ENCODE results near the gene POLR3K. TPM values are rescaled to one million over a fixed set of nuclear protein-coding genes. Genes with fewer than 3 reads are reported as not detected.
"Not testable (repeated sequence)": the region's sequence is repeated elsewhere in the genome, so short reads cannot be mapped to it uniquely, and the experiment has no call there.

Gene POLR3K
- polyA plus RNA-seq, 2 of the 4 experiments (the other 2 are of a cell fraction), result 47.6 to 50.9 TPM

- no peak for TF ChIP-seq HDAC2 (IDR thresholded peaks at IDR 0.05)
Measured at GRCh38 chr16:33877-34647, 19.3 kb downstream of the POLR3K start (continued).

- ATAC-seq; DNase-seq (ENCODE audit: low read depth in 1 of 2, low spot score in 1 of 2); H3K4me3 ChIP-seq; FAIRE-seq; H3K27ac ChIP-seq; POLR2A ChIA-PET; H3K4me2 ChIP-seq; H3K9me3 ChIP-seq; H3K4me1 ChIP-seq: not testable (repeated sequence)
- CTCF ChIA-PET, result interaction anchor here (1.0 to 1.8 kb wide), 2 partner anchors 32 to 329 kb away, joined by 3 read pairs; no protein-coding TSS in a partner anchor
- WGBS (ENCODE audit: missing lambda C conversion rate), result 100% methylated on average over 1 of the region's 8 CpGs
Measured at GRCh38 chr16:33154-33876, 20.1 kb downstream of the POLR3K start.

GRCh38 chr16:30627-31026 is 22.8 kb downstream of the POLR3K start:
- H3K4me1 ChIP-seq; H3K9me3 ChIP-seq; FAIRE-seq; ATAC-seq; POLR2A ChIA-PET; CTCF ChIA-PET; H3K4me2 ChIP-seq; H3K27ac ChIP-seq; DNase-seq (ENCODE audit: low read depth in 1 of 2, low spot score in 1 of 2); H3K4me3 ChIP-seq: not testable (repeated sequence)
- WGBS (ENCODE audit: missing lambda C conversion rate), result 75% methylated on average over 1 of the region's 7 CpGs

- H3K4me1 ChIP-seq; CTCF ChIA-PET; FAIRE-seq; DNase-seq (ENCODE audit: low read depth in 1 of 2, low spot score in 1 of 2); POLR2A ChIA-PET; H3K4me2 ChIP-seq; H3K4me3 ChIP-seq; H3K27ac ChIP-seq; H3K9me3 ChIP-seq; ATAC-seq: not testable (repeated sequence)
- WGBS (ENCODE audit: missing lambda C conversion rate), result 27% methylated on average over 2 of the region's 5 CpGs
Measured at GRCh38 chr16:25926-26348, 27.5 kb downstream of the POLR3K start.

- H3K4me2 ChIP-seq; POLR2A ChIA-PET; H3K27ac ChIP-seq; DNase-seq (ENCODE audit: low read depth in 1 of 2, low spot score in 1 of 2); CTCF ChIA-PET; FAIRE-seq; H3K4me1 ChIP-seq; H3K9me3 ChIP-seq; ATAC-seq; H3K4me3 ChIP-seq: not testable (repeated sequence)
- 88% methylated on average over 7 of the region's 22 CpGs for WGBS (ENCODE audit: missing lambda C conversion rate)
Measured at GRCh38 chr16:24151-24550, 29.3 kb downstream of the POLR3K start.

- FAIRE-seq; H3K27ac ChIP-seq; CTCF ChIA-PET; H3K4me2 ChIP-seq; POLR2A ChIA-PET; ATAC-seq; H3K4me3 ChIP-seq; DNase-seq (ENCODE audit: low read depth in 1 of 2, low spot score in 1 of 2); H3K9me3 ChIP-seq; H3K4me1 ChIP-seq: not testable (repeated sequence)
- 55% methylated on average over 12 of the region's 12 CpGs for WGBS (ENCODE audit: missing lambda C conversion rate)
Measured at GRCh38 chr16:20886-21285, 32.5 kb downstream of the POLR3K start.

GRCh38 chr16:17062-17765 is 36.2 kb downstream of the POLR3K start:
- WGBS (ENCODE audit: missing lambda C conversion rate), result 70% methylated on average over 2 of the region's 20 CpGs
- H3K4me3 ChIP-seq; CTCF ChIA-PET; POLR2A ChIA-PET; H3K4me1 ChIP-seq; H3K9me3 ChIP-seq; DNase-seq (ENCODE audit: low read depth in 1 of 2, low spot score in 1 of 2); H3K4me2 ChIP-seq; ATAC-seq; FAIRE-seq; H3K27ac ChIP-seq: not testable (repeated sequence)

- H3K27ac ChIP-seq; H3K9me3 ChIP-seq; H3K4me1 ChIP-seq; FAIRE-seq; DNase-seq (ENCODE audit: low read depth in 1 of 2, low spot score in 1 of 2); POLR2A ChIA-PET; H3K4me2 ChIP-seq; H3K4me3 ChIP-seq; ATAC-seq; CTCF ChIA-PET: not testable (repeated sequence)
- peak; percentile 51 for TF ChIP-seq CTCF (IDR thresholded peaks at IDR 0.05)
- TF ChIP-seq RAD21 (conservative IDR thresholded peaks at IDR 0.05 in 1 of 2, IDR thresholded peaks at IDR 0.05 in 1 of 2), result peak in 1 of 2 experiments; percentile 35; a peak in 2 of 5 replicates
- TF ChIP-seq SMC3 (IDR thresholded peaks at IDR 0.05), result peak; percentile 23; the same call in 1 of the 3 replicates
- WGBS (ENCODE audit: missing lambda C conversion rate), result 0% methylated on average over 5 of the region's 27 CpGs
Measured at GRCh38 chr16:10772-11171, 42.6 kb downstream of the POLR3K start.
